Lung microvascular endothelial cell (primary cell): ENCODE data around the gene TLR9. TPM values are rescaled to one million over a fixed set of nuclear protein-coding genes. Genes with fewer than 3 reads are reported as not detected.
"Not testable (repeated sequence)": the region's sequence is repeated elsewhere in the genome, so short reads cannot be mapped to it uniquely, and the experiment has no call there.

Experiments used
- DNase-seq, 2 donors: peaks; one replicate each; pipeline versions ENCODE4 v3.0.0 to v3.0.0-alpha.2; 2010; ENCODE audit warnings: low read depth in 2 of 2
- total RNA-seq: library from RNA; depleted of rRNA; stranded (reverse); fragments of >200 nt; gene quantifications from 2 replicates; pipeline ENCODE4 v1.2.1, GENCODE V29; 2014

The TLR9 gene, protein sequence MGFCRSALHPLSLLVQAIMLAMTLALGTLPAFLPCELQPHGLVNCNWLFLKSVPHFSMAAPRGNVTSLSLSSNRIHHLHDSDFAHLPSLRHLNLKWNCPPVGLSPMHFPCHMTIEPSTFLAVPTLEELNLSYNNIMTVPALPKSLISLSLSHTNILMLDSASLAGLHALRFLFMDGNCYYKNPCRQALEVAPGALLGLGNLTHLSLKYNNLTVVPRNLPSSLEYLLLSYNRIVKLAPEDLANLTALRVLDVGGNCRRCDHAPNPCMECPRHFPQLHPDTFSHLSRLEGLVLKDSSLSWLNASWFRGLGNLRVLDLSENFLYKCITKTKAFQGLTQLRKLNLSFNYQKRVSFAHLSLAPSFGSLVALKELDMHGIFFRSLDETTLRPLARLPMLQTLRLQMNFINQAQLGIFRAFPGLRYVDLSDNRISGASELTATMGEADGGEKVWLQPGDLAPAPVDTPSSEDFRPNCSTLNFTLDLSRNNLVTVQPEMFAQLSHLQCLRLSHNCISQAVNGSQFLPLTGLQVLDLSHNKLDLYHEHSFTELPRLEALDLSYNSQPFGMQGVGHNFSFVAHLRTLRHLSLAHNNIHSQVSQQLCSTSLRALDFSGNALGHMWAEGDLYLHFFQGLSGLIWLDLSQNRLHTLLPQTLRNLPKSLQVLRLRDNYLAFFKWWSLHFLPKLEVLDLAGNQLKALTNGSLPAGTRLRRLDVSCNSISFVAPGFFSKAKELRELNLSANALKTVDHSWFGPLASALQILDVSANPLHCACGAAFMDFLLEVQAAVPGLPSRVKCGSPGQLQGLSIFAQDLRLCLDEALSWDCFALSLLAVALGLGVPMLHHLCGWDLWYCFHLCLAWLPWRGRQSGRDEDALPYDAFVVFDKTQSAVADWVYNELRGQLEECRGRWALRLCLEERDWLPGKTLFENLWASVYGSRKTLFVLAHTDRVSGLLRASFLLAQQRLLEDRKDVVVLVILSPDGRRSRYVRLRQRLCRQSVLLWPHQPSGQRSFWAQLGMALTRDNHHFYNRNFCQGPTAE
- not detected in 2 replicates for total RNA-seq

DNA sequence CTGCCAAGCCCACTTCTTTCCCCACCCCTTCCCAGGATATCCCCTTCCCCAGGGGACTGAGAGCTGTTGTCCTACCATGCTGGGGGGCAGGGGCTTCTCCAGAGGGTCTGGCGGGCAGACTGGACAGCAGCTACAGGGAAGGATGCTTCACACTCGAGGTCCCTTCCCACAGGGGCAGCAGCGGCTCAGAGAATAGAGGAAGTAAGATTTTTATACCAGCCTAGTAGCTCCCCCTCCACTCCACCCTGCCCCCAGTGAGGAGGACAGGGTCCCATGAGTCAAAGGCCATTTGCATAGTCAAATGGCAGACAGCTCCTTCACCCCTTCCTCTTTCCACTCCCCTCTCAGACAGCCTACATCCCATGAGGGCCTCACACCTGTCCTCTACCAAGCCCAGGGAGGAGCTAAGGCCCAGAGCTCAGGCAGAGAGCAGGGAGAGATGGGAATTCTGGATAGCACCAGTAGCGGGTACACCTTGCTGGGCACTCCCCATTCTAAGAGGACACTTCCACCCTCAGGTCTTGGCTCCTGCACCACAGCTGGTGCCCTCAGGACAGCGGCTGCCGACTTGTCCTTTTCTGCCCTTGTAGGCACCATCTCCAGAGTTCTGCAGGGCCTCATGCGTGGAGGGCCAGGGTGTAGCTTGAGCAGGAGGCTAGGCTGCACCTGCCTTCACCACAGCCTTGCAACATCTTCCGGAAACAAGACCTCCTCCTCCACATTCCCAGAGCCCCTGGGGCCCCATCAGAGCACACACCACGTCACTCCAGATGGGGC is at the start of gene TLR9:
TLR9 (minus strand) TSS at position 194 of the 777 bp plus-strand sequence; CDS start at position 78, 116 bp downstream.
- DNase-seq, result no peak

DNA sequence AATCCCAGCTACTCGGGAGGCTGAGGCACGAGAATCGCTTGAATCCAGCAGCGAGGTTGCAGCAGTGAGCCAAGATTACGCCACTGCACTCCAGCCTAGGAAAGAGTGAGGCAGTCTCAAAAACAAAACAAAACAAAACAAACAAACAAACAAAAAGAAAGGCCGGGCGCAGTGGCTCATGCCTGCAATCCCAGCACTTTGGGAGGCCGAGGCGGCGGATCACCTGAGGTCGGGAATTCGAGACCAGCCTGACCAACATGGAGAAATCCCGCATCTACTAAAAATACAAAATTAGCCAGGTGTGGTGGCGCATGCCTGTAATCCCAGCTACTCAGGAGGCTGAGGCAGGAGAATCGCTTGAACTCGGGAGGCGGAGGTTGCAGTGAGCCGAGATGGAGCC is 49.3 kb upstream of the TLR9 start:
- DNase-seq, result not testable (repeated sequence)

DNA sequence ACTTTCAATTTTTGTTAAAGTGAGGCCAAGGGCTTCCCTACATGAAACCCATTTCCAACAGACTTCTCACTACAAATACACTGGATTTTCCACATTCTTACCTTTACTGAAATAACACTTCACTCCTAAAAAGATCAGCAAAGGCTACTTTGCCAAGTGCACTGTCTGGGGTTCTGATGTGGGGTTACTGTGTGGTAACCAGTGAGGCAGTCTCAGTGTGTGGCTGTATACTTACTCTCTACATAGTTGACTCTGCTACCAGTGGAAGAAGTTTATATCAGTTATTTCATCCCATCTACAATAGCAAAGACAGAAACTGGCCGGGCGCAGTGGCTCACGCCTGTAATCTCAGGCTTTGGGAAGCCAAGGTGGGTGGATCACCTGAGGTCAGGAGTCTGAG is 47.4 kb upstream of the TLR9 start:
- no peak for DNase-seq

DNA sequence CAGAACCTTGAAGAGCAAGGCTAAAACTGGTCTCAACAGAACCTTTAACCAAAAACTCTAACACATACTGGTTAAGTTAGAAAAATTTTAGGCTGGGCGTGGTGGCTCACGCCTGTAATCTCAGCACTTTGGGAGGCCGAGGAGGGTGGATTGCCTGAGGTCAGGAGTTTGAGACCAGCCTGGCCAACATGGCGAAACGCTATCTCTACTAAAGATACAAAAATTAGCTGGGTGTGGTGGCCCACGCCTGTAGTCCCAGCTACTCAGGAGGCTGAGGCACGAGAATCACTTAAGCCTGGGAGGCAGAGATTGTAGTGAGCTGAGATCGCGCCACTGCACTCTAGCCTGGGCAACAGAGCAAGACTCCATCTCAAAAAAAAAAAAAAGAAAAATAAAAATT is 46.7 kb upstream of the TLR9 start:
- not testable (repeated sequence) for DNase-seq

DNA sequence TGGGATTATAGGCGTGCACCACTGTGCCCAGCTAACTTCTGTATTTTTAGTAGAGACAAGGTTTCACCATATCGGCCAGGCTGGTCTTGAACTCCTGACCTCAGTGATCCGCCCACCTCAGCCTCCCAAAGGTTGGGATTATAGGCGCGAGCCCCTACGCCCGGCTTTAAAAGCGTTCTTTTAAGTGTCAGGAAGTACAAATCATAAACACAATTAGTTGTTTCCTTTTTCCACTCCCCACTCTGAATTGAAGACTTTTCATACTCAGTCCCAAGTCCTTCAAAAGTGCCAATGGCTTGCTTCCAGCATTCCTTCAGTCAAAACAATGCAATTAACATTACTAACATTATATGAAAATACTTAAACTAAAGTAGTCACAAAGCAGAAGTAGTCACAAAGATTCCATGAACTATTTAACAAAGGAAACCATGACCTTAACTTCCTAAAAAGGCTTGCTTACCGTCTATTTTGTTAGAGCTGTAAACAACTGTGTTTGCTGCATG is 44.9 kb upstream of the TLR9 start:
- peak in 1 of 2 donors; percentile 84 for DNase-seq

DNA sequence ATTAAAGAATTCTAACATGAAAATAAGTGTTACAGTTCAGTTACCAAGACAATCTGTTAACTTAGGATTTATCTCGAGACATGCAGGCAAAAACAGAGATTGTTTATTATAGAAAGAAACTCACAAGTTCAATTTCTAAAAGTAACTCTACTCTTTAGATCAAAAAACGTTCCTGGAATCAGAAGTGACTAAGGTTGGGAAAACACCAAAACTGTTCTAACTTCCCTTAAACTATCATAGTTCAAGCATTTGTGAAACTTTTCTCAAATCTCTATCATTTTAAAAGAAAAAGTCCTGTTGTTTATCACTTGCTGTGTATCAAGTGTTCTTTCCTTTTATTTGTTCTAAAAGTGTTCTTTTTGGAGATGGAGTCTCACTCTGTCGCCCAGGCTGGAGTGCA is 44.3 kb upstream of the TLR9 start:
- no peak for DNase-seq

DNA sequence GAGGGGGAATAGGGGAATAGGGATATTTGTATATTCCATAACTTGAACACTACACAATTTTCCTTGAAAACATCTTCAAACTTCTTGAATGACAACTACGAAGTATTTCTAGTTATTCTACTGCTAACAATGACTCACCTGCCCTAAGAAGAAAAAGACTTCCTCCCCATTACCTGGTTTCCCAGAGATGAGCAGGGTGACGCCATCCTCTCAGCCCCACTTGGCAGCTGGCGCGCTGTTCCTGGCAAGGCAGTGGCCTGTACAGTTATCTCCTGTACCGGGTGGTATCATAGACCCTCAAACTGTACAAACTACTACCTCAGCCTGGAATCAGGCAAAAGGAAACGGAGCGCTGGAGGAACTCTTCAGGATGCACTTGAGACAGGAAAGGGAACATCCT is 42.6 kb upstream of the TLR9 start:
- DNase-seq, result no peak

DNA sequence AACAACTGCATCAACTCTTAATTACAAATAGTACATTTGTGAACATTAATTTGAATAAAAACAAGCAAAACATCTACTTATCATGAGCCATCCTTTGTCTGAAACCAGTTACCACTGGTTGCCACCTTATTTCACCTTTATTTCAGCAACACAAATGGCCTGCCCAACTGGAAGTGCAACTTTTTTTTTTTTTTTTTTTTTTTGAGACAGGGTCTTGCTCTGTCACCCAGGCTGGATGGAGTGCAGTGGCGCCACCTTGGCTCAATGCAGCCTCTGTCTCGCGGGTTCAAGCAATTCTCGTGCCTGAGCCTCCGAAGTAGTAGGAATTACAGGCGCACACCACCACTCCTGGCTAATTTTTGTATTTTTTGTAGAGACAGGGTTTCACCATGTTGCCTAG is 39.9 kb upstream of the TLR9 start:
- no peak for DNase-seq

DNA sequence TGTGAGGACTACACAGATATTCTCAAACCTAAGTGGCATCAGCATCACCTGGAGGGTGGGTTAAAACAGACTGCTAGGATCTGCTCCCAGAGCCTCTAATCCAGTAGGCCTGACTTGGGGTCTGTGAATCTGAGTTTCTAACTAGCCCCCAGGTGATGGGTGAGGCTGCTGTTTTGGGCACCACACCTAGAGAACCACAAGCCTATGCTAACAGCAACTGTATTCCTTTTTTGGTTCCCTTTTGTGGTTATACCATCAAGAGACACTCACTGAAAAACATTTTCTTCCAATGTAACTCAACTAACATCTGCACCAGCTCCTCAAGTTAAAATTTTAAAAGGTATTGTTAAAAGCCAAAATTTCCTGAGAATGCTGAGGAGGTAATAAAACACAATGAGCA is 37.0 kb upstream of the TLR9 start:
- no peak for DNase-seq

DNA sequence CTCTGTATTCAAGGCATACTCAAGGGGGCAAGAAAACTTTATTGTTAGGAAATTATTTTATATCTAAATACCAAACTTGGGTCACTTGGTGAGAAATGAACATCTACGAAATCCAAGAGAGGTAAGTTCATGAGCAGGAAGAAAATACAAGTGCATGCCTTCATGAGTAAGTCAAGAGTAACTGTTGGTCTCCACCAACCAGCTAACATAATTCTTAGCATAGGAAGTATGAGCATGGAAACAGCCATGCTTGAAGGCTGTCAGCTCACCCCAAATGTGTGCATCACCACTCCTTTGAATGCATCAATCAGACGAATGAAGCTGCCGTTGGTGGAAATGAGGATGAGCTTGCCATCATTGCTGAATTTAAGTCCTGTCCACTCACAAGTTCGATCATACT is 34.0 kb upstream of the TLR9 start:
- DNase-seq, result no peak

DNA sequence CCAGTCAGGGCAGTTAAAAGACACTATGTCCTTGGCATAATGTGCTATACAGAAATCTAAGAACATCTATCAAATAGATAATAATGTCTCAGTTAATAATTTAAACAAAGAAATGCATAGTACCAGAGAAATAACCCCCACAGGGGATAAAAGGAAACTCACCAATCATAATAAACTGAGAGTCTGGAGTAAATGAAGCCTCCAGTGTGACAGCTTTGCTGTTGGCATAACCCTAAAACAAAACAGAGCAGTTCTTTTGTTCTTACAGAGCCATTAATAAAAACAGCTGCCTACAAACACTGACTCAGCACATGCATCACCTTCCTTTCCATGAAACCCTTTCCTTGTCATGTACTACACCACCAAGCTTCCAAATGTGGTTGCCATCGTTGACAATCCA is 33.6 kb upstream of the TLR9 start:
- DNase-seq, result peak; percentile 77 to 83

DNA sequence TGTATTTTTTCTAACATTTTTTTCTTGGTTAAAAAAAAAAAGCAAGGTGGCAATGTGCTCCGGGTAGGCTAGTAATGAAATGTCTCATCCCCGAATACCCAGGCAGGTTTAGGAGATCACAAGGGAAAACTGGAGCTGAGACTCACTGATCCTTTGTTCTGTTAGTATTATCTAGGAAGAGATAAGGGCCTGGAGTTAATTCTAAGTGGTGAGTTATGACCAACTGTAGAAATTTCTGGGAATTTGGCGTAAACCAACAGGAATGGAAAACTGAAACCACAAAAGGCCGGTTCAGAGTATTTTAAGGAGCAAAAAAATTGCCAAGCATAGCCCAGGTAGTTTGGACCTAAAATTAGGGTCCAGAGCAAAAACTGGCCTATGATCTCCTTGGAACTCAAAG is 32.5 kb upstream of the TLR9 start:
- DNase-seq, result no peak

DNA sequence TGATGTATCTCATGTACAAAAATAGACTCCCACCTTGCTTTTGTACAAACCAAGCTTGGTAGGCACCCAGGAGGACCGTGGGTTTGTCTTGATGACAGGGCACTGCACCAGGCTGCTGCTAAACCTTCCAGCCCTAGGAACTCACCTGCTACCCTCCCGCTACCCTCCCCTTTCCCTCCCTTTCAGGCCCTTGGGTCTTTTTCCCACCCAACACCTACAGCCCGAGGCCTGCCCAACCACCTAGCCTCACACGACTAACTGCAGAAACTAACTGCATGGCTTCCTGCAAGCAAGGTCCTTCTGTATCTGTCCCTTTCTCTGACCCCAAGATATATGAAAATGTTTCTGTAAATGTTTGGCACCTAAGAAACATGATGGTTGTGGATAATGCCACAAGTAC is 31.2 kb upstream of the TLR9 start:
- DNase-seq, result no peak

DNA sequence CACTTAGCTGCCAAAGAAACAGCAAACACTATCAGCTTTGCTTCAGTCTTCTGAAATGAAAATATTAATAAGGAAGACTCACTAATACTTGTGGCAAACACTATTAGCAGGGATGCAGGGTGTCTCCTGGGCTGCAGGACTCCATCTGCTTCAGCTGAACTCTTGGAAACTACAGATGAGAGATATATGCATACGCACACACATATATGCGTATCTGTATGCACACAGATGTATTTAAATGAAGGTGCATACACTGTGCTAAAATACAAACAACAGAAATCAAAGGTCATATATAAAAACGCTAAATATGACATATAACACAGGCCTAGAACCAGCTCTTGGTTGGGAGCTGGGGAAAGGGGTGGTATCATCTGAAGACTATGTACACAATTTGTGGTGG is 30.7 kb upstream of the TLR9 start:
- no peak for DNase-seq

DNA sequence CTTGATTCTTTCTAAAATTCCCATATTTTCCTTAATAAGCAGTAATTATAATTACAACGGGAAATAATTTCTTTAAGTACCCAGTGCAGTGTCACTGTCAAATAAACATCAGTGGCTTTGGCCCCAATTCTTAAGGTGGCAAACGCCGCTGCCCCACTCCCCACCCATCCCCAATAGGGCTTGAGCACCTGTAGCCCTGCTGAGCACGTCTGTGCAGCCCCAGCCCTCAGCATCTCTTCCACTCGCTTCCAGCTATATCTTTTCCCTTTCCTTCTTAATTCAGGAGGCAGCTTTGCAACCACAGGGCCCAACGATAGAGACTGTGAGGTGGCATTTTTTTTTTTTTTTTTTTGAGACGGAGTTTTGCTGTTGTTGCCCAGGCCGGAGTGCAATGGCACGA is 29.2 kb upstream of the TLR9 start:
- DNase-seq, result no peak

DNA sequence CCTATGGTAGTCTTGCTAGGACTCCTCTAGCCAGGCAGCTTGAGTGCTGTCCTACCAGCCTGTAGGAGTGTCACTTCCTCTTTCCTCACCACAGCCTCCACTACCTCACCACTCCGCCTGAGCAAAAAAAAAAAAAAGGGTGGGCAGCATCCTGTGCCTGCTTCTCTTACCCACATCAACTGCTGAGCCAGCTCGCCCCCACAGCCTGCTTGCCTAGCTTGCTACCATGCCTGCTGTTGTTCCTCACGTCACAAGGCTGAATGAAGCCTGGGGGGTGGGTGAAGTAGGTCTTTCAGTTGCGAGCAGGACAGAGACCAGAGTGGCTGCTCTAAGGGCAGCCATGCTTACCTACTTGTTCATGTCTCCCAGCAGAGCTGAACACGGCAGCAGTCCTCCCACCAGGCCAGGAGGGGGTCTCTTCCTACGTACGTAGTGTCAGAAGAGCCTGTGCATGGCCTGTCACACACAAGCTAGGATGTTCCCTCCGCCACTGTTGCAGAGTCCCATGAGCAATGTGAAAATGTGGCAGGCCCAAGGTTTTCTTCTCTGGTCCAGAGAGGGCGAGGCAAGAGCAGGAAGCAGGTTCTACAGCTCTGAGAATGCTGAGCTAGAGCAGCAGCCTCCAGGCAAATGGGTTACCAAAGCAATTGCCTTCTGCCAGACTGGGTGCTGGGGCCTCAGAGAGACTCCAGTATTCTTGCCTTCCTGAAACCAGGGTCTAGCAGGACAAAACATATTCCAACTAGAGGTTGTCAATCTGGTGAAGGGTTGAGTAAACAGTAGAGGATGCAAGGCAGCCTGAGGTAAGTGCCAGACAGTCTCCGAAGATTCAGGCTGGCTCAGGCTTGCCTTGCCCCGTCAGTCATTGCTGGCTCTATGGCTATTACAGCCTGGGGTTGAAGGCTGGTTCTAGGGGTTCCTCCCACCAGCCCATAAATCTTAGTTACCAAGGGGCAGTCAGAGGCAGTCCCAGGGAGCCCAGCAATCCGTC is 28.2 kb upstream of the TLR9 start:
- peak; percentile 39 to 67 for DNase-seq

DNA sequence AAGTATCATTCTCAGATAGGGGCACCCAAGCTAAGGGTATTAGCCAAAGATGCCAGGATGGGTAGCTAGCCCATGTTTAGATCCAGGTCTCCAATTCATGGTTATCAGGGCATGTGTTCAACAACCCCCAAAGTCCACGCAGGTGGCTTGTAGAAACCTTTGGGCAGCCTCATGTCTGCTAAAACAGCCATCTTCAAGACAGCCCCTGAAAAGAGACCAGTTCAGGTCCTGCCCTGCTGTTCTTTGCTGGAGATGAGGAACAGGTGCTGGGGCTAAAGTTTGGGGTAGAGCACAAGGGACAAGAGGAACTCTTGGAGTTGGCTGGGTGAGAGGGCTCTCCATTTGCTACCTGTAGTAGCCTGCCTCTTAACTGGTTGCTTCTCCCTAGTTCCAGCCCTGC is 24.7 kb upstream of the TLR9 start:
- no peak for DNase-seq

DNA sequence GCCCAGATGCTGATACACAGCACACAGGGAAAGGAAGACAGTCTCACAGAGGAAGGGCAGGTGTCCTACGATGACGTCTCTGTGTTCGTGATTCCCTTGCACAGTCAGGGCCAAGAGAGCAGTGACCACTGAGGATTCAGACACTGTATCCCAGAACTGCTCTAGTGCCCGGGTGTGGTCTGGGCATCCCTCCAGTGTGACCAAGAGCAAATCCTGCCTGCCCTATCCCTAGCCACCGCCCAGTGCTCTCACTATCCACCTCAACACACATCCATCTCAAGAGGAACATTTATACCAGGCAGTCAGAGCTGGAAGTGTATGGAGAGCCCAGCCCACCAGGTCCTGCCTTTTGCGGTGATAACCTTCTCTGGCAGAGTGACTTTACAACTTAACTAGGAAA is 24.2 kb upstream of the TLR9 start:
- no peak for DNase-seq

DNA sequence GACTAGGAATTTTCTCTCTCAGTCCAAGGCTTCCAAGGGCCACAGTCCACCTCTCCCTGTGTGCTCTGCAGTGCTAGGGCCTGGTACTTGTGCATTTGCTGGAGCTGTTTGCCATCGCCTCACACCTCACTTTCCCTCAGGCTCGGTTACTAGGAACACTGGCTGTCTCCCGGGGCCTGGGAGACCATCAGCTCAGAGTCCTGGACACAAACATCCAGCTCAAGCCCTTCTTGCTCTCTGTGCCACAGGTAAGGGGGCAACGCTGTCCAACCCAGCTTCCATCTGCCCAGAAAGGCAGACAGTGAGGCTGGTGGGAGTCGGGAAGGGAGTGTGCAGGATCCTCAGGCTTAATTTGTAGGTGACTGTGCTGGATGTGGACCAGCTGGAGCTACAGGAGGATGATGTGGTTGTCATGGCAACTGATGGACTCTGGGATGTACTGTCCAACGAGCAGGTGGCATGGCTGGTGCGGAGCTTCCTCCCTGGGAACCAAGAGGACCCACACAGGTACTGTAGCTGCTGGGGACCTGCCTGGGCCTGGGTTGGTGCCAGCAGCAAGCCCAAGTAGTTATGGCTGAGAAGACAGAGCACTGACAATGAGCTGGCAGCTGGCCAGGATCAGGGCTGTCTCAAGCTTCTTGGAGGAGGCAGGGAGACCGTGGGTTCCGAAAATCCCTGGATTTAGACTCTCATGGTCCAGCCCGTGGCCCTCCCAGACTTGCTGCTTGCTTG is 23.5 kb upstream of the TLR9 start:
- DNase-seq, result peak in 1 of 2 donors; percentile 65

DNA sequence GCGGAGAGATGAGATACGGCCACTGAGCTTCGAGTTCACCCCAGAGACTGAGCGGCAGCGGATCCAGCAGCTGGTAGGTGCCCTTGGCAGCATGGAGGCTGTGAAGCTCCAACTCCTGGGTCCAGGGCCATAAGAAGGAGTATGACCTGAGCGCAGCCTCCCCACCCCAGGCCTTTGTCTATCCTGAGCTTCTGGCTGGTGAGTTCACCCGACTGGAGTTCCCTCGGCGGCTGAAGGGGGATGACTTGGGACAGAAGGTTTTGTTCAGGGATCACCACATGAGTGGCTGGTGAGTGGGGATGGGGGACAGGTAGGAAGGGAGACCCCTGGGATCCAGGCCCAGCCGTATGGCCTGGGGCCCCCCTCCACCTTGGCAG is 22.7 kb upstream of the TLR9 start:
- no peak for DNase-seq
